ENCODE results near the gene FRMD5.

The FRMD5 gene

DNA sequence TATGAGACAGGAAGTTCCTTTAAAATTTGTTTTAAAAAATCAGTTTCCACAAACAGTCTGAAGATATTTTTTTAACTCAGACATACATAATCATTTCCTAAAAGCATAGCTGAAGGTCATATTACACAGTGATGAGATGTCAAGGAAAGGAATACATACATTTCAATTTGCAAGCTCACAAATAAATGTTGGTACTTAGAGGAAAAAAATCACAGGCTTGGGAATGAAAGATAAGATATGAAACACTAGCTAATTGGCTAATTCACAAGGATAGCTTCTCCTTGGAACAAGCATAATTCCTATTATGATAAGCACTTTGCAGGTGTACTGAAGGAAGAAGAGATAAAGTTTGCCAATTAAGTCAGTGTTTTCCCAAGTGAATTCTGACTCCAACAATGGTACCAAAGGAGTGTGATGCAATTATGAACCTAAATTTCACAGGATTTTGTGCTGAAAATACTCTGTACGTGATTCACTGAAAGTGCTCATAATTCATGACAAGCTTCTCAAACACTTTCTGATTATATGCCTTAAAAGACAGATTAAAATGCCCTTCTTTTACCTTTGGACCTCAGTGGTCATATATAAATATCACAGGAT is 112.4 kb downstream of the FRMD5 start:
- in situ Hi-C loops (cut with MboI; ENCODE audit: low sequenced_read_pairs, unreplicated experiment) = no loop called here
- TF ChIP-seq, protein P1, sequence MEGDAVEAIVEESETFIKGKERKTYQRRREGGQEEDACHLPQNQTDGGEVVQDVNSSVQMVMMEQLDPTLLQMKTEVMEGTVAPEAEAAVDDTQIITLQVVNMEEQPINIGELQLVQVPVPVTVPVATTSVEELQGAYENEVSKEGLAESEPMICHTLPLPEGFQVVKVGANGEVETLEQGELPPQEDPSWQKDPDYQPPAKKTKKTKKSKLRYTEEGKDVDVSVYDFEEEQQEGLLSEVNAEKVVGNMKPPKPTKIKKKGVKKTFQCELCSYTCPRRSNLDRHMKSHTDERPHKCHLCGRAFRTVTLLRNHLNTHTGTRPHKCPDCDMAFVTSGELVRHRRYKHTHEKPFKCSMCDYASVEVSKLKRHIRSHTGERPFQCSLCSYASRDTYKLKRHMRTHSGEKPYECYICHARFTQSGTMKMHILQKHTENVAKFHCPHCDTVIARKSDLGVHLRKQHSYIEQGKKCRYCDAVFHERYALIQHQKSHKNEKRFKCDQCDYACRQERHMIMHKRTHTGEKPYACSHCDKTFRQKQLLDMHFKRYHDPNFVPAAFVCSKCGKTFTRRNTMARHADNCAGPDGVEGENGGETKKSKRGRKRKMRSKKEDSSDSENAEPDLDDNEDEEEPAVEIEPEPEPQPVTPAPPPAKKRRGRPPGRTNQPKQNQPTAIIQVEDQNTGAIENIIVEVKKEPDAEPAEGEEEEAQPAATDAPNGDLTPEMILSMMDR (IDR thresholded peaks at IDR 0.05; ENCODE audit: borderline replicate concordance, control extremely low read depth, extremely low read depth, insufficient read depth, missing control alignments) = no peak
- DNase-seq (ENCODE audit: low spot score) = no peak

DNA sequence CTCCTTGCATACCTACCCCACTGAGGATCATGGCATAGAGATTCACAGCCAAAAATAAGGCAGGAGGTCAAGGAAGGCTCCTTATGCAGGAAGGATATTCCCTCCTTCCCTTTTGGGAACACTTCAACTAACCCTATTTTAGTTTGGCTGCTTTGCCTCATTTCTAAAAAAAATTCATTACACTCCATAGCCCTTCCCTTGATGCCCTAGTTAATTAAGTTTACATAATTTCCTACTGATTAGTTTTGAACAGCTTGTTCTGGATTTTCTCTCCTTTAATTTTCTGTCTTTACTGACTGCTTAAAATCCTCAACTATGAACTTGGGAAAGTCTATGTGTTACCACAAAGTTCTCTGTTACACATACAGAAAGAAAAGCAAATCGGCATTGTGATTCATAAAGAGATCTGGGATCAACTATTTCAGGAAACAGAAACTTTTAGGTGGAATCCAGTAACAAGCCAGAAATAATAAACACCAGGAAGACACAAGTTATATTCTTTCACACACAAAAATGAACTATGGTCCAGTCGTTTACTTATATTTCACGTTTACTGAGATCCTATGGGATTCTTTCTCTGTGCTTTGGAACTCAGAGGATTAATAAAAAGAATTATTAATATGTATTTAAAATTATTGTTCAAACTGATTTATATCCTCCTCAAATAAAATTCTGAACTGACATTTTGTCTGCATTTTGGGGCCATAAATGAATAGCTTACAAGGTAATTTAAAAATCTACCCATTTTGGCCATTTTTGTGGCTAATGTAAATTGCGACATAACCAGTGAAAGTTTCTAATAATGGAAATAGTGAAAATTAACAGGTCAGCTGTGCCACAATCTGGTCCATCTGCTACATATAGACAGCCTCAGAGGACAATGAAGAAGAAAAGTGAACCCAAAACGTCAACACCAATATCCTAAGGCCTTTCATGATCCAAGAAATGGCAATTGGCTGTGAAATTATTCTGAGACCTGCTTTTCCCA is 113.8 kb downstream of the FRMD5 start:
- TF ChIP-seq, protein P1 (IDR thresholded peaks at IDR 0.05; ENCODE audit: borderline replicate concordance, control extremely low read depth, extremely low read depth, insufficient read depth, missing control alignments) = no peak
- in situ Hi-C loops (cut with MboI; ENCODE audit: low sequenced_read_pairs, unreplicated experiment) = no loop called here
- DNase-seq (ENCODE audit: low spot score) = no peak

DNA sequence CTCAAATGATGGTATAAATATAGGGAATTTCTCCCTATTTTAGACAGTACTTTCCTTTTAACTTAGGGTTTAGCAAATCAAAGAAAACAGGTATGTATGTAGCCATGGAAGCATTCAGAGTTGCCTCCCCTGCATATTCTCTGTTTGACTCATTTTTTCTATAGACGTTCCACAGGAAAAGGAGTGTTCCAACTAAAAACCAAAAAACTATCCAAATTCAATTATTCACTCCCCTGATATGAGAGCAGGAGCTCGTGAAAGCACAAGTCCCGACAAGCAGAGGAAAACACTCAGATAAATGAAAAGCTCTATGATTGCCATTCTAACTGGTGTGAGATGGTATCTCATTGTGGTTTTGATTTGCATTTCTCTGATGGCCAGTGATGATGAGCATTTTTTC is 119.5 kb downstream of the FRMD5 start:
- DNase-seq (ENCODE audit: low spot score) = no peak
- in situ Hi-C loops (cut with MboI; ENCODE audit: low sequenced_read_pairs, unreplicated experiment) = no loop called here
- TF ChIP-seq, protein P1 (IDR thresholded peaks at IDR 0.05; ENCODE audit: borderline replicate concordance, control extremely low read depth, extremely low read depth, insufficient read depth, missing control alignments) = no peak

DNA sequence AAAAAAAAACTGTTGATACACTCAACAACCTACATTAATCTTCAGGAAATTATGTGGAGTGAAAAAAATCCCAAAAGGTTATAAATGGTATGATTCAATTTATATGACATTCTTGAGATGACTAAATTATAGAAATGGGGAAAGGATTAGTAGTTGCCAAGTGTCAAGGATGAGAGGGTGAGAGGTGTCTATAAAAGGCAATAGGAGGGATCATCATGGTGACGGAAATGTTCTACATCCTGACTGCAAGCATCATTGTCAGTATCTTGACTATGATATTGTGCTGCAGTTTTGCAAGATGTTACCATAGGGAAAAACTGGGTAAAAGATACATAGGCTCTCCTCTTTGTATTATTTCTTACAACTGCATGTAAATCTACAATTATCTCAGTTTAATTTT is 125.6 kb downstream of the FRMD5 start:
- in situ Hi-C loops (cut with MboI; ENCODE audit: low sequenced_read_pairs, unreplicated experiment) = no loop called here
- DNase-seq (ENCODE audit: low spot score) = no peak
- TF ChIP-seq, protein P1 (IDR thresholded peaks at IDR 0.05; ENCODE audit: borderline replicate concordance, control extremely low read depth, extremely low read depth, insufficient read depth, missing control alignments) = no peak

DNA sequence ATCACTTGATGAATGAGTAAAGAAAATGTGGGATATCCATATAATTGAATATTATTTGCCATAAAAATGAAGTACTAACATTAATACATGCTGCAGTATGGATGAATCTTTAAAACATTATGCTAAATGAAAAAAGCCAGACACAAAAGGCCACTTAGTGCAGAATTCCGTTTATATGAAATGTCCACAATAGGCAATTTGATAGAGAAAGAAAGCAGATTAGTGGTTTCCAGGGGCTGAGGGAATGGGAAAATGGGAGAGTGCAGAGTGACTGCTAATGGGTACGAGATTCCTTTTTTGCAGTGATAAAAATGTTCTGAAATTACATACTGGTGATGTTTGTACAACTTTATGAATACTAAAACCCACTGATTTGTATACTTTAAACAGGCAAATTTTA is 126.7 kb downstream of the FRMD5 start:
- in situ Hi-C loops (cut with MboI; ENCODE audit: low sequenced_read_pairs, unreplicated experiment) = no loop called here
- no peak for DNase-seq (ENCODE audit: low spot score)
- TF ChIP-seq, protein P1 (IDR thresholded peaks at IDR 0.05; ENCODE audit: borderline replicate concordance, control extremely low read depth, extremely low read depth, insufficient read depth, missing control alignments) = no peak

DNA sequence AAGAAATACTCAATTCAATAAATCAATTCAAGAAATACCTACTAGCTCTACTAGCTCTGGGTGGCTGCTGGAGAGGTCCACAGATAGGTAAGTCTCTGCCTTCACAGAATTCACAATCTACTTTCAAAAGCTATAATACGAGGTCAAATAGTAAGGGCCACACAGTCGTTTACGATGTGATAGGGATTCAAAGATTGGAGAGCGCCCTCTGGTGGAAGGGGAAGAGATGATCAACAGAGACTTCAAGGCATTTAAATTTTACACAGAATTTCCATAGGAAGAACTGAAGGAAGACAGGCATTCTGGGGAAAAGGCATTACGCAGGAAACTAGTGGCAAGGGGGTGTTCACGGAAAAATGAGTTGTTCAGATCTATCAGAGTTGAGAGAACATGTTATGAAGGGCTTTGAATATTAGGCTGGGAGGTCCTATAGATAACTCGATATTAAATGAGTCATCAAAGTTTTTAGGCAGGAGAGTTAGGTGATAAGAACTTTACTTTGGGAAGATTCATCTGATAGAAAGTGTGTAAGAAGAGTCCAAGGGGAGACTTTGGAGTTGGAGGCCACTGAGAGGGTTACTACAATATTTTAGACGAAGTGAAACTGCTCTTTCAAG is 128.8 kb downstream of the FRMD5 start:
- peak; percentile 43 for DNase-seq (ENCODE audit: low spot score)
- in situ Hi-C loops (cut with MboI; ENCODE audit: low sequenced_read_pairs, unreplicated experiment) = no loop called here
- TF ChIP-seq, protein P1 (IDR thresholded peaks at IDR 0.05; ENCODE audit: borderline replicate concordance, control extremely low read depth, extremely low read depth, insufficient read depth, missing control alignments) = peak; percentile 74

All from GM13976 (cell line).